HepG2 (cell line): Measurements from ENCODE around the gene EMC9. TPM values are rescaled to one million over a fixed set of nuclear protein-coding genes. Genes with fewer than 3 reads are reported as not detected.

ENCODE experiments used
- CBX5 ChIP-seq: sonication (generic); formaldehyde crosslinking; IDR thresholded peaks from 2 replicates; pipeline ENCODE4 v1.4.0; 2020; ENCODE audit warnings: missing genetic modification reagents, borderline replicate concordance
- CCAR2 ChIP-seq: fragments of 200-400 bp; formaldehyde crosslinking; optimal IDR thresholded peaks from 2 replicates; pipeline ENCODE3; 2018; ENCODE audit warnings: low read depth, mild to moderate bottlenecking, low read length, moderate library complexity
- FLYWCH1 ChIP-seq: sonication (generic); formaldehyde crosslinking; IDR thresholded peaks from 2 replicates; pipeline ENCODE4 v1.8.1; 2023; ENCODE audit warnings: mild to moderate bottlenecking, missing genetic modification reagents
- HOXD1 ChIP-seq: sonication (generic); formaldehyde crosslinking; IDR thresholded peaks from 2 replicates; pipeline ENCODE4 v1.5.0; 2020; ENCODE audit warnings: missing genetic modification reagents
- MAZ ChIP-seq, 2 experiments: sonication (generic) in 1 of 2; formaldehyde crosslinking in 1 of 2; IDR thresholded peaks; 2 replicates each; pipeline versions ENCODE4 v1.5.0 to v1.6.1; 2012 to 2020; ENCODE audit warnings: low read depth in 2 of 2, mild to moderate bottlenecking in 2 of 2, borderline replicate concordance in 1 of 2, improper control_type of control experiment in 1 of 2, low read length in 1 of 2, missing genetic modification reagents in 1 of 2, moderate library complexity in 1 of 2
- MBD4 ChIP-seq: IDR thresholded peaks from 2 replicates; pipeline ENCODE4 v1.6.1; 2012; ENCODE audit warnings: low read length, inconsistent platforms, borderline replicate concordance
- MIXL1 ChIP-seq: IDR thresholded peaks from 2 replicates; pipeline ENCODE4 v1.6.1; 2016
- NCOR1 ChIP-seq: fragments of 200-600 bp; sonication (generic); IDR thresholded peaks from 2 replicates; pipeline ENCODE4 v1.7.0; 2017; ENCODE audit warnings: antibody characterized with exemption, low read length, borderline replicate concordance
- ONECUT2 ChIP-seq: sonication (generic); formaldehyde crosslinking; IDR thresholded peaks from 2 replicates; pipeline ENCODE4 v1.4.0; 2020; ENCODE audit warnings: missing genetic modification reagents
- POLR2AphosphoS5 ChIP-seq: IDR thresholded peaks from 2 replicates; pipeline ENCODE4 v1.6.1; 2012; ENCODE audit warnings: low read depth, low read length
- RBM22 ChIP-seq: fragments of 200-400 bp; formaldehyde crosslinking; optimal IDR thresholded peaks from 2 replicates; pipeline ENCODE3; 2017; ENCODE audit warnings: mild to moderate bottlenecking, low read length, moderate library complexity
- SNAPC2 ChIP-seq: sonication (generic); formaldehyde crosslinking; IDR thresholded peaks from 2 replicates; pipeline ENCODE4 v1.8.1; 2022; ENCODE audit warnings: mild to moderate bottlenecking, missing genetic modification reagents
- ZFP36 ChIP-seq: fragments of 150-350 bp; IDR thresholded peaks from 2 replicates; pipeline ENCODE4 v1.6.1; 2018; ENCODE audit warnings: borderline replicate concordance, low read length, low read depth; ENCODE audit not compliant: partially characterized antibody
- ZFP37 ChIP-seq: sonication (generic); formaldehyde crosslinking; IDR thresholded peaks from 2 replicates; pipeline ENCODE4 v1.4.0; 2020; ENCODE audit warnings: missing genetic modification reagents, borderline replicate concordance
- ZKSCAN1 ChIP-seq: fragments of 150-350 bp; IDR thresholded peaks from 2 replicates; pipeline ENCODE4 v1.6.1; 2014; ENCODE audit warnings: low read length
- ZNF124 ChIP-seq: sonication (generic); formaldehyde crosslinking; IDR thresholded peaks from 2 replicates; pipeline ENCODE4 v1.4.0; 2020; ENCODE audit warnings: missing genetic modification reagents
- ZNF572 ChIP-seq: sonication (generic); formaldehyde crosslinking; IDR thresholded peaks from 2 replicates; pipeline ENCODE4 v1.5.1; 2020; ENCODE audit warnings: mild to moderate bottlenecking, missing genetic modification reagents
- polyA plus RNA-seq, 8 experiments: library from polyadenylated mRNA; depleted of rRNA in 3 of 8; stranded (reverse) in 7 of 8; unstranded in 1 of 8; fragments of >200 nt; fragmentation: Illumina TruSeq in 4 of 8; extraction: Trizol in 4 of 8; gene quantifications; 2 replicates each; pipeline versions ENCODE4 v1.2.1 to v1.2.3, GENCODE V29; 2011 to 2016; ENCODE audit warnings: low read depth in 4 of 8, missing spikeins in 1 of 8, mixed read lengths in 1 of 8; ENCODE audit not compliant: insufficient read depth in 1 of 8
- total RNA-seq, 5 experiments: library from RNA; depleted of rRNA; stranded (reverse); fragments of >200 nt; fragmentation: Illumina TruSeq; extraction: Trizol; gene quantifications; 2 replicates each; pipeline ENCODE4 v1.2.3, GENCODE V29; 2016; ENCODE audit warnings: low read depth in 1 of 5
- TF ChIP-seq, protein P1 (sequence below): sonication (generic); formaldehyde crosslinking; IDR thresholded peaks from 2 replicates; pipeline ENCODE4 v1.4.0; 2020; ENCODE audit warnings: low read depth, mild to moderate bottlenecking, missing genetic modification reagents
- TF ChIP-seq, protein P2 (sequence below): sonication (generic); formaldehyde crosslinking; IDR thresholded peaks from 2 replicates; pipeline ENCODE4 v1.4.0; 2020; ENCODE audit warnings: missing genetic modification reagents, borderline replicate concordance
- TF ChIP-seq, protein P3 (sequence below): sonication (generic); formaldehyde crosslinking; IDR thresholded peaks from 2 replicates; pipeline ENCODE4 v1.4.0; 2020; ENCODE audit warnings: missing genetic modification reagents
- TF ChIP-seq, protein P4 (sequence below): sonication (generic); formaldehyde crosslinking; IDR thresholded peaks from 2 replicates; pipeline ENCODE4 v1.4.0; 2020; ENCODE audit warnings: mild to moderate bottlenecking, missing genetic modification reagents
- TF ChIP-seq, protein P5 (sequence below): sonication (generic); formaldehyde crosslinking; conservative IDR thresholded peaks from 2 replicates; pipeline ENCODE4 v1.4.0; 2020; ENCODE audit warnings: missing genetic modification reagents

Gene EMC9
- total and polyA plus RNA-seq, 2 of the 13 experiments (the other 11 are each of a cell fraction or from before 2014, with no cell fraction given), result 60.5 to 78.7 TPM

DNA sequence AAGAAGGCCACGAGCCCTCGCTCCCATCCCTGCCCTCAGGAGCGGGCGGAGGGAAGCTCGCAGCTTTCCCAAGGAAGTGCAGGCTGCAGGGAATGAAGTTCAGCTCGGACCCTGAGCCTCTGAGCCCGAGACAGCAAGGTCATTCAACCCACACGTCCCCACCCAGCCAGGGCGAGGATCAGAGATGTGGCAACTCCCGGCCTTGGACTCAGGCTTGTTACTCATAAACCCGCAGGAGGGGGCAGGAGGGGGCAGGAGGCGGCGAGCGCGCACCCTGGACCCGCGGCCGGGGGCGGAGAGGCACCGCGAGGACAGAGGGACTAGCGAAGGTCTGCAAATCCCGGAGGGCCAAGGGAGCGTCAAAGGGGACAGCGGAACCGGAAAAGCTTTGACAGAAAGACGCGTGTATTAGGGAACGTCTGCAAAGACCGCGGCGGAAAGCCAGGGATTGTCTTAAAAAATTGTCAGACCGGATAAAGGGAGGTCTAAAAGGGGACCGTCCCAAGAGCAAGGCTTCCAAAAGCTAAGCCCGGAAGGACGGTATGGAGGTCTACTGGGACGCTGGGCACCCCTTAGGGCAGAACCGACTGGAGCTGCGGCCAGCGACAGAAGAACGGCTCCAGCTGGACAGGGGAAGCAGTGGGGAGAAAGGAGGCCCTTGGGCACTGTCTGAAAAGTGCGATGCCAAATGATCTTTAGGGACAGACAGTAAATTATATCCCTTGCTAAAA is 27.4 kb downstream of the EMC9 start (continued):
- peak; percentile 98 for TF ChIP-seq ZNF572
- peak; percentile 99 for TF ChIP-seq CBX5 (CRISPR knock-in tag)
- TF ChIP-seq ZKSCAN1, result peak; percentile 62
- no peak for TF ChIP-seq CCAR2
- TF ChIP-seq HOXD1 (CRISPR knock-in tag), result peak; percentile 99
- TF ChIP-seq, protein P1, sequence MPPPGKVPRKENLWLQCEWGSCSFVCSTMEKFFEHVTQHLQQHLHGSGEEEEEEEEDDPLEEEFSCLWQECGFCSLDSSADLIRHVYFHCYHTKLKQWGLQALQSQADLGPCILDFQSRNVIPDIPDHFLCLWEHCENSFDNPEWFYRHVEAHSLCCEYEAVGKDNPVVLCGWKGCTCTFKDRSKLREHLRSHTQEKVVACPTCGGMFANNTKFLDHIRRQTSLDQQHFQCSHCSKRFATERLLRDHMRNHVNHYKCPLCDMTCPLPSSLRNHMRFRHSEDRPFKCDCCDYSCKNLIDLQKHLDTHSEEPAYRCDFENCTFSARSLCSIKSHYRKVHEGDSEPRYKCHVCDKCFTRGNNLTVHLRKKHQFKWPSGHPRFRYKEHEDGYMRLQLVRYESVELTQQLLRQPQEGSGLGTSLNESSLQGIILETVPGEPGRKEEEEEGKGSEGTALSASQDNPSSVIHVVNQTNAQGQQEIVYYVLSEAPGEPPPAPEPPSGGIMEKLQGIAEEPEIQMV, result peak; percentile 87
- TF ChIP-seq ZFP37 (CRISPR knock-in tag), result peak; percentile 90
- peak; percentile 100 for TF ChIP-seq MIXL1
- peak; percentile 83 for TF ChIP-seq RBM22
- peak; percentile 94 for TF ChIP-seq POLR2AphosphoS5
- TF ChIP-seq NCOR1, result peak; percentile 99
- TF ChIP-seq ONECUT2 (CRISPR knock-in tag), result peak; percentile 44; the same call in 1 of the 2 replicates
- TF ChIP-seq ZNF124, result peak; percentile 98
- TF ChIP-seq ZFP36, result no peak
- TF ChIP-seq FLYWCH1 (CRISPR knock-in tag), result no peak
- TF ChIP-seq MAZ (IDR thresholded peaks at IDR 0.05; ENCODE audit: borderline replicate concordance, low read depth, low read length), result peak; percentile 100
- TF ChIP-seq MAZ (CRISPR knock-in tag; IDR thresholded peaks at IDR 0.05; ENCODE audit: low read depth), result peak; percentile 100
- TF ChIP-seq MBD4, result no peak
- TF ChIP-seq, protein P2, sequence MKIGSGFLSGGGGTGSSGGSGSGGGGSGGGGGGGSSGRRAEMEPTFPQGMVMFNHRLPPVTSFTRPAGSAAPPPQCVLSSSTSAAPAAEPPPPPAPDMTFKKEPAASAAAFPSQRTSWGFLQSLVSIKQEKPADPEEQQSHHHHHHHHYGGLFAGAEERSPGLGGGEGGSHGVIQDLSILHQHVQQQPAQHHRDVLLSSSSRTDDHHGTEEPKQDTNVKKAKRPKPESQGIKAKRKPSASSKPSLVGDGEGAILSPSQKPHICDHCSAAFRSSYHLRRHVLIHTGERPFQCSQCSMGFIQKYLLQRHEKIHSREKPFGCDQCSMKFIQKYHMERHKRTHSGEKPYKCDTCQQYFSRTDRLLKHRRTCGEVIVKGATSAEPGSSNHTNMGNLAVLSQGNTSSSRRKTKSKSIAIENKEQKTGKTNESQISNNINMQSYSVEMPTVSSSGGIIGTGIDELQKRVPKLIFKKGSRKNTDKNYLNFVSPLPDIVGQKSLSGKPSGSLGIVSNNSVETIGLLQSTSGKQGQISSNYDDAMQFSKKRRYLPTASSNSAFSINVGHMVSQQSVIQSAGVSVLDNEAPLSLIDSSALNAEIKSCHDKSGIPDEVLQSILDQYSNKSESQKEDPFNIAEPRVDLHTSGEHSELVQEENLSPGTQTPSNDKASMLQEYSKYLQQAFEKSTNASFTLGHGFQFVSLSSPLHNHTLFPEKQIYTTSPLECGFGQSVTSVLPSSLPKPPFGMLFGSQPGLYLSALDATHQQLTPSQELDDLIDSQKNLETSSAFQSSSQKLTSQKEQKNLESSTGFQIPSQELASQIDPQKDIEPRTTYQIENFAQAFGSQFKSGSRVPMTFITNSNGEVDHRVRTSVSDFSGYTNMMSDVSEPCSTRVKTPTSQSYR (CRISPR knock-in tag), result peak; percentile 94; the same call in 1 of the 2 replicates
- TF ChIP-seq, protein P3, sequence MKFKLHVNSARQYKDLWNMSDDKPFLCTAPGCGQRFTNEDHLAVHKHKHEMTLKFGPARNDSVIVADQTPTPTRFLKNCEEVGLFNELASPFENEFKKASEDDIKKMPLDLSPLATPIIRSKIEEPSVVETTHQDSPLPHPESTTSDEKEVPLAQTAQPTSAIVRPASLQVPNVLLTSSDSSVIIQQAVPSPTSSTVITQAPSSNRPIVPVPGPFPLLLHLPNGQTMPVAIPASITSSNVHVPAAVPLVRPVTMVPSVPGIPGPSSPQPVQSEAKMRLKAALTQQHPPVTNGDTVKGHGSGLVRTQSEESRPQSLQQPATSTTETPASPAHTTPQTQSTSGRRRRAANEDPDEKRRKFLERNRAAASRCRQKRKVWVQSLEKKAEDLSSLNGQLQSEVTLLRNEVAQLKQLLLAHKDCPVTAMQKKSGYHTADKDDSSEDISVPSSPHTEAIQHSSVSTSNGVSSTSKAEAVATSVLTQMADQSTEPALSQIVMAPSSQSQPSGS (CRISPR knock-in tag), result peak; percentile 97
- peak; percentile 99 for TF ChIP-seq SNAPC2
- TF ChIP-seq, protein P4, sequence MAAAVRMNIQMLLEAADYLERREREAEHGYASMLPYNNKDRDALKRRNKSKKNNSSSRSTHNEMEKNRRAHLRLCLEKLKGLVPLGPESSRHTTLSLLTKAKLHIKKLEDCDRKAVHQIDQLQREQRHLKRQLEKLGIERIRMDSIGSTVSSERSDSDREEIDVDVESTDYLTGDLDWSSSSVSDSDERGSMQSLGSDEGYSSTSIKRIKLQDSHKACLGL, result peak; percentile 92
- TF ChIP-seq, protein P5, sequence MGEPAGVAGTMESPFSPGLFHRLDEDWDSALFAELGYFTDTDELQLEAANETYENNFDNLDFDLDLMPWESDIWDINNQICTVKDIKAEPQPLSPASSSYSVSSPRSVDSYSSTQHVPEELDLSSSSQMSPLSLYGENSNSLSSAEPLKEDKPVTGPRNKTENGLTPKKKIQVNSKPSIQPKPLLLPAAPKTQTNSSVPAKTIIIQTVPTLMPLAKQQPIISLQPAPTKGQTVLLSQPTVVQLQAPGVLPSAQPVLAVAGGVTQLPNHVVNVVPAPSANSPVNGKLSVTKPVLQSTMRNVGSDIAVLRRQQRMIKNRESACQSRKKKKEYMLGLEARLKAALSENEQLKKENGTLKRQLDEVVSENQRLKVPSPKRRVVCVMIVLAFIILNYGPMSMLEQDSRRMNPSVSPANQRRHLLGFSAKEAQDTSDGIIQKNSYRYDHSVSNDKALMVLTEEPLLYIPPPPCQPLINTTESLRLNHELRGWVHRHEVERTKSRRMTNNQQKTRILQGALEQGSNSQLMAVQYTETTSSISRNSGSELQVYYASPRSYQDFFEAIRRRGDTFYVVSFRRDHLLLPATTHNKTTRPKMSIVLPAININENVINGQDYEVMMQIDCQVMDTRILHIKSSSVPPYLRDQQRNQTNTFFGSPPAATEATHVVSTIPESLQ (CRISPR knock-in tag), result peak; percentile 81
